HG03439 (cell line): Measurements from ENCODE around the gene MAD2L1BP.

Experiments
- ATAC-seq: cut with Tn5 transposase; IDR thresholded peaks from one replicate; pipeline ENCODE4 v1.9.1; 2021; ENCODE audit warnings: mild to moderate bottlenecking, moderate library complexity; ENCODE audit not compliant: unreplicated experiment

The MAD2L1BP gene

DNA sequence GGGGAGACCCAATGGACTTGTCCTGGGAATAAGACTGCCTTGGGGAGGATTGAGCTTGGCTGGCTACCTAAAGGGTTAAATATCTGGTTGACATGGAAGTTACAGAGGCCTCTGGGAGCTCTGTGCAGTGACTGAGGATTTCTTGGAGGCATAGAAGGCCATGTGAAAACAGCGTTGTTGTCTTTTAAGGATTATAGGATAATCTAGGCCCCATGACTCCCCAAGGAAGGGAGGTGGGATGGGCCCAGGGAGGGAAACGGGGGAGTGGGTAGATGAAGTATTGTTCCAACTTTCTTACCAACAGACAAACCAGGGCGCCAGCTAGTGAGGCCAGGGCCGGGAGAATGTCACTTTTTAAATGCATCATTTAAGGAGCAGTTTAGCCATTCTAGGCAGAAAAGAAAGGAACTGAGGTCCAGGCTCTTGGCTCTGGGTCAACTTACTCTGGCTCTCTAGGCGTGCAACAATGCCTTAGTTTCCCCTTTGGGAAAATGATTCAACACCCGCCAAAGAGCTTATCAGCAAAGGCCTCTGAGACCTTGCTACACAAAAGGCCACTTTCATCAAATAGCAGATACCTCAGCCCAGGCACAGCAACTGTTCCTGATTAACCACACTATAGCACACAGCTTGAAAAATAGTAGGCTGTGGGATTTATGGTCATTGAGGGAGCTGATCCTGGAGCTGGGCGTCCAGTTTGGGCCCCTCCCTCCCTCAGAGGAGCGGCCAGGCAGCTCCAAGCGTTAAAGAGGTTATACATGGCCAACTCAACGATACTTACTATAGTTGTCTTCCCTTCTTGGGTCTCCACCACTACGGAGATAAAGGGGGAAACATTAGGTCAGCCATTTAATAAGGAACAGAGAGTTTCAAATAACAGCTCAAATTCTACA, 44.9 kb downstream of the MAD2L1BP start:
- ATAC-seq = no peak

DNA sequence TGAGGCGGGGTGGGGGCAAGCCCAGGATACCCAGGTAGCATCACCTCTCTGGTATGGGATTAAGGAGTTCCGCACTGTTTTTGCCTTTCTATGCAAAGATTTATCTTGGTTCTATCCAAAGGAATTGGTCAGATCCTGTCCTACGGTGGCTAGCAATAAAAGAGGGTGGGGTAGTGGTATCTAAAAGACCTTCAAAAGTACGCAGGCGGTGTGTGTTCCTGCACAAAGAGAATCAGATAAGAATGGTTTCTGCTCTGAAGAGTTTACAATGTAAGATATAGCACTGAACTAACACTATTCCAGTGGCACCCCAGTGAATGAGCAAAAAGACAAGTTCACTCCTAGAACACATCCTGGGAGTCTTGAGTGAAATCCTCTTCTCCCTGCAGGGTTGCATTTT, 45.7 kb downstream of the MAD2L1BP start:
- no peak for ATAC-seq

DNA sequence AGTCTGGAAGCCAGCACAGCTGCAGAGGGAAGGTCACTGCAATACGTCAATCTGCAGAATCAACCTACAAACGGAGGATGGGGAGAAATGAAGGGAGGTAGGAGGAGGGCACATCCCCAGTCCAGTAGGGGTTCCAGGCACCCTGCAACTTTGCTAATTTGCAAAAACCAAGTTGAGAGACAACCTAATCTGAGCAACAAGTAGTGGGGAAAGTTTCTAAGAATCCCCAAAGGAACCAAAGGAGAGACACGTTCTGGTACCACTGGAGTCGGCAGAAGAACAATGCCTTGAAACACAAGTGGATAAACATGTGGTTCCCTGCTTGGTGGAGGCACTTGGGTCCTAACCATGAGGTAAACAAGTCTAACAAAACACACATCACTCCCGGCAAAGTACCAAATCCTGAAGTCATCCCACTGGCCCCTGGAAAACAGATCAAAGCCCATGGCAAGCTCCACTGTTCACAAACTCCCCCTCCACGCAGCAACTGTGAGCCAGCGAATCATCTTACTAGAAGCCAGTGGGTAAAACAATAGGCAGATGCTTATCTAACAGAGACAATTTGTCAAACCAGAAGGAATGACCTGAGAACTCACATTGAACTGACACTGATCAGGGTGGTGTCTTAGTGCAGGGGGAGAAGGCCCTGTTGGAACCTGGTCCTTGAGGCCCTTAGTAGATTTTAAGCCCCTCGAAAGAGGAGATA, 47.2 kb downstream of the MAD2L1BP start:
- no peak for ATAC-seq

DNA sequence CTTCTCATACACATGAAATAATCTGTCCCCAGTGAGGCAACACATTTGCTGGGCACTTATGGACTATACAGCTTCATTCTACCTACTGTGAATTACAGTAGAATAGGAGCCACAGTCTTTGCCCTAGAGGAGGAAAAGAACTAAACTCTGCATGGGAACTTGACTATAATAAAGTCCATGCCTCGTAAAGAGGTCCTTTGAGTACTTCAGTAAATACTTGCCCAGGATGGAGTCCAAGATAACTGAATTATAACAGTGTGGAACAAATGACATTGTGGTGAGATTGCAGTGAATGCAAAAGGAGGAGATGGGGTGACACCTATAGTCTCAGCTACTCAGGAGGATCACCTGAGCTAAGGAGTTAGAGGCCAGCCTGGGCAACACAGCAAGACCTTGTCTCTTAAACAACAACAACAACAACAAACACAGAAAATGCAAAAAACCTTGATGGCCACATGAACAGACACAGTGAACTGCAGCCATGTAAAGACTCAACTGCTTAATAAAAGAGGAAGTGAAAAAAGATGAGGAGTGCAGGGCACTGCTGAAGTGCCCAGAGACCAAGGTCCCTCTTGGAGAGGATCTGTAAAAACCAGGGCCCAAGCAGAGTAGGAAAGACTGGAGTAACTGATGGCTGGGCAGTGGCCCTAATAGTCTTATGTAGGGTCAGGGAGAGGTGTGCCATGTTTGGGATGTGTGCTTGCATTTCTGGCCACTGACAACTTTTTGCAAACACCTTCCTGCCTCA, 48.2 kb downstream of the MAD2L1BP start:
- ATAC-seq = no peak

DNA sequence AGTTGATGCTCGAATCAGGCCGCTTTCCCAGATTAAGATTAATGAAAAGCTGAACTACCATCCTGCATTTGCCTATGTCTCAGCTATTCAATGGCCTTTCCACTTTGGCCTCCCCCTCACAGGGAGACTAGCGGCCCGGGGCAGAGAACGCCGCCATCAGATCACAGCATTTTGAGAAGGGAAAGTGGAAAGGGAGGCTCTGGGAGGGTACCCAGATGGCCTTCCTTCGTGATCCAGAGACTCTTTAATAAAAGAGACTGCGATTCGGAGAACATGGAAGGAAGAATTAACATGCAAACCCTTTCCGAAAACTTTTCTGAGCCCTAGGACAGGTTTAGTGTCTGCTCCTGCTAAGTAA, 51.4 kb downstream of the MAD2L1BP start:
- ATAC-seq = no peak

DNA sequence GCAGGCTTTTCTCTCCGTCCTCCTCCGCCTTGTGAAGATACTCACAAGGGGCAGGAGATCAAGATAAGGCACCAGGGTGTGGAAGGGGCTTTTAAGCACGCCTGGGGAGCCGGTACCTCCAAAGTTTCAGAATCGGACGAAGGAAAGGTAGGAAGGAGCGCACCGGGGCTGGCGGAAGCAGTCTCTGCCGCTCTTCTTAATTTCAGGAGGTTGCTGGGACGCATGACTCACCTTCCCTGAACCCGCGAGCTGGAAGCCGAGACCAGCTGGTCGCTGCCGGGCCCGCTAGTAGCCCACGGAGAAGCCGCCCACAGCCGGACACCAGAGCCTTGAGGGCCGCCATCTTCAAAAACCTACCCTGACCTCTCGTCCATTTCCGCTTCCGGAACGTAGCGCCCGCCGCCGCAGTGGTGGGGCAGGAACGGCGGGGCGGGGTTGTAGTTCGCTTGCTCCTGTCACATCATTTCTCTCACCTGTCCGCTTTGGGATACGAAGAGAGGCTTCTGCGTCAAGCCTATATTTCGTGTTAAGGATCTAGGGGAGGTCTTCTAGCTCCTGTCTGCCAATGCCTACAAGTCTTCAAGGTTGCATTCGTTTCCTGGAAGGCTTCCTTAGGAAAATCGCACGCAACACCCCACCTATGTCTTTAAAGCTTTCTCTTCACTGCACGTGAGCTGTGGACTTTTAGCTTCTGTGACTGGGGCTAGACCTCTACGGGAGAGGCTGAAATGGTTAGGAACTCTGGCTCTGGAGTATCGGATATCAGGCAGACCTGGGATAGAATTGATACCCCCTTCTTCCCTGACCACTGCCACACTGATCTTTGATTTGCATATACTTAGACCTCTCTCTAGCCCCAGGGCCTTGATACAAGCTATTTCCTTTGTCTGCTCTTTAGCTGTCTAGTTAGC, 52.1 kb downstream of the MAD2L1BP start, which contains the start of gene MRPS18A:
Gene MRPS18A, minus strand, starts transcription at position 355 of the 911 bp plus-strand sequence. Its CDS starts 12 bp downstream, at position 343.
- peak; percentile 84 for ATAC-seq

DNA sequence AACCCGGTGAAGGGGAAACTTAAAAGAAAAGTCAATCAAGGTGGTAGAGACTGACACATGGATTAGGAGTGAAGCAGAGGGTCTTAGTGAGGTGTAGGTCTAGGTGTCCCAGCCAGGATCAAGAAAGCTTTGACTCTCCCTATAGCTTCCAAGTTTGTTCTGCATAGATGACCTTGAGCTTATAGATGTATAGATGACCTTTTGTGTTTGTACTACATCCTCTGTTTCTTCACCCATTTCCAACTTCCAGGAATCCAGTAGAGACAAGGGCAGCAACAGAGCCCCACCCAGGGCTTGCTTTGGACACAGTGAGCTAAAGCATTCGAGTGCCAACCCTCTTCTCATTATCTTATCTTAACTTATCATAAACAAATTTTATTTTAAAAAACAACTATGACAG, 53.8 kb downstream of the MAD2L1BP start:
- no peak for ATAC-seq
